ENCODE measurements around the gene GFY. TPM values are rescaled to one million over a fixed set of nuclear protein-coding genes. Genes with fewer than 3 reads are reported as not detected.

GFY gene
- total and polyA plus RNA-seq, 2 donors (not counting 1 experiment from before 2014, with no cell fraction given), result not detected

- no peaks in the 10 kb centered on the region for H3K79me2 ChIP-seq (ENCODE audit: control insufficient read depth, insufficient read depth, low read length)
- peaks cover 0 to 100% (median 66%) of the 10 kb centered on the region in 4 experiments for H3K27me3 ChIP-seq (replicated peaks in 1 of 4; ENCODE audit: control extremely low read depth in 1 of 4, control insufficient read depth in 3 of 4, insufficient read depth in 4 of 4, low read length in 3 of 4)
- TF ChIP-seq, protein P1, sequence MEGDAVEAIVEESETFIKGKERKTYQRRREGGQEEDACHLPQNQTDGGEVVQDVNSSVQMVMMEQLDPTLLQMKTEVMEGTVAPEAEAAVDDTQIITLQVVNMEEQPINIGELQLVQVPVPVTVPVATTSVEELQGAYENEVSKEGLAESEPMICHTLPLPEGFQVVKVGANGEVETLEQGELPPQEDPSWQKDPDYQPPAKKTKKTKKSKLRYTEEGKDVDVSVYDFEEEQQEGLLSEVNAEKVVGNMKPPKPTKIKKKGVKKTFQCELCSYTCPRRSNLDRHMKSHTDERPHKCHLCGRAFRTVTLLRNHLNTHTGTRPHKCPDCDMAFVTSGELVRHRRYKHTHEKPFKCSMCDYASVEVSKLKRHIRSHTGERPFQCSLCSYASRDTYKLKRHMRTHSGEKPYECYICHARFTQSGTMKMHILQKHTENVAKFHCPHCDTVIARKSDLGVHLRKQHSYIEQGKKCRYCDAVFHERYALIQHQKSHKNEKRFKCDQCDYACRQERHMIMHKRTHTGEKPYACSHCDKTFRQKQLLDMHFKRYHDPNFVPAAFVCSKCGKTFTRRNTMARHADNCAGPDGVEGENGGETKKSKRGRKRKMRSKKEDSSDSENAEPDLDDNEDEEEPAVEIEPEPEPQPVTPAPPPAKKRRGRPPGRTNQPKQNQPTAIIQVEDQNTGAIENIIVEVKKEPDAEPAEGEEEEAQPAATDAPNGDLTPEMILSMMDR (IDR thresholded peaks at IDR 0.05), result no peak
- TF ChIP-seq EZH2 (IDR thresholded peaks at IDR 0.05; ENCODE audit: borderline replicate concordance, insufficient read depth, low read depth, low read length, poor library complexity, severe bottlenecking), result no peak
- no peak overlapping the region for H3K4me2 ChIP-seq (replicated peaks; ENCODE audit: low read depth, low read length, poor library complexity, severe bottlenecking)
- H3K27ac Mint-ChIP-seq, result no peak overlapping the region
- intact Hi-C loops (cut with micrococcal nuclease), result no loop called here
- H3K9me3 ChIP-seq (ENCODE audit: control extremely low read depth in 1 of 3, control insufficient read depth in 2 of 3, insufficient read depth in 1 of 3, low read length in 2 of 3), result peaks cover 0 to 71% (median 4%) of the 10 kb centered on the region in 3 donors
- no peaks in the 10 kb centered on the region for H3K9me3 Mint-ChIP-seq (ENCODE audit: insufficient read depth)
- no peak overlapping the region for H3K4me3 Mint-ChIP-seq
- peaks cover 55 to 58% of the 10 kb centered on the region in 2 donors for H3K4me1 ChIP-seq (ENCODE audit: control insufficient read depth in 2 of 2, insufficient read depth in 2 of 2, low read length in 2 of 2)
- H3K36me3 ChIP-seq (replicated peaks in 1 of 2; ENCODE audit: control extremely low read depth in 1 of 2, control insufficient read depth in 1 of 2, extremely low read depth in 1 of 2, insufficient read depth in 2 of 2, low read length in 1 of 2), result no peaks in the 10 kb centered on the region
- H3K27me3 Mint-ChIP-seq, result peaks cover 73% of the 10 kb centered on the region
- ChIA-PET CTCF (interaction anchor here (0.5 to 1.3 kb wide), 7 partner anchors 10 to 210 kb away, joined by 3 to 5 read pairs (median 3); no protein-coding TSS in a partner anchor), POLR2A (interaction anchor here (0.6 kb wide), 1 partner anchor 47 kb away, joined by 6 read pairs; no protein-coding TSS in a partner anchor)
- no peak for ATAC-seq (ENCODE audit: low read depth)
- peaks cover 53% of the 10 kb centered on the region for H3K4me1 Mint-ChIP-seq
- H3K27ac ChIP-seq (ENCODE audit: low read length in 2 of 2), result no peak overlapping the region
- peak; percentile 55 for DNase-seq
- H3K9ac ChIP-seq (ENCODE audit: low read length), result no peak overlapping the region
- no peaks in the 10 kb centered on the region for H4K20me1 ChIP-seq (ENCODE audit: control insufficient read depth, insufficient read depth, low read length, poor library complexity, severe bottlenecking)
- no peak overlapping the region for H2AFZ ChIP-seq (ENCODE audit: insufficient read depth, low read depth, low read length, poor library complexity, severe bottlenecking)
- WGBS (ENCODE audit: insufficient coverage), result 36% methylated on average over 26 of the region's 29 CpGs
- H3K4me3 ChIP-seq (ENCODE audit: control extremely low read depth in 1 of 5, extremely low read depth in 1 of 5, insufficient read depth in 1 of 5, low read depth in 2 of 5, low read length in 4 of 5), result no peak overlapping the region
These were observed 6.2 kb downstream of the GFY start for GRCh38 chr19:49431330-49431749.

Data from B cell (primary cell).